GM18909 (cell line): ENCODE data around the gene DRC3.

Experiments used
- ATAC-seq: cut with Tn5 transposase; IDR thresholded peaks from one replicate; pipeline ENCODE4 v1.9.1; 2021; ENCODE audit warnings: mild to moderate bottlenecking; ENCODE audit not compliant: unreplicated experiment, poor library complexity

Gene DRC3

GRCh38 chr17:18039535-18040260 is 67.0 kb downstream of the DRC3 start:
- peak; percentile 6 for ATAC-seq

DNA sequence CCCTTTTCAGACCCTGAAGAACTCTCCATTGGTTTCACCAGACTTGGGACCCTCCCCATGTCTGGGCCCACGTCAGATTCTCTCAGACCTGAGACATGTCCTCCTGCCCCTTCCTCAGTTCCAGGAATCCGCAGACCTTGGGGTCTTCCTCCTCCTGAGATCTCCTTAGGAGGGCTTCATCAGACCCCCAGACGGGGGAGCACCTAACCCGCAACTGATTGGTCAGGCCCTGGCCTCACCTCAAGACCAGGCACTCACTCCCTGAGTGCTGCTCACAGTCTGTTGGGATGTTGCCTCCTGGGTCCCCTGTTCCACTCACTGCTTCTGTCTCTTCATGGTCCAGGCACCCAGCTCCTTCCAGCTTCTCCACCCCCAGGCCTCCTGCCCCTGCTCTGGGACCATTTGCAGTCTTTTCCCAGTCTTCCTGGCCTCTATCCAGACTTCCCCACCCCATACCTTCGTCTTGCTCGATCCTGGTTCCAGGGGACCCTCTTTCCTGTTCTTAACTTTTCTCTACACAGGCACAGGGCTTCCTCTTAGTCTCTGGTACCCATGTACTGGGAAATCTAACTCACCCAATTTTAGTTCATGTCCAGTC is 67.7 kb downstream of the DRC3 start:
- no peak for ATAC-seq

- ATAC-seq: no peak
Measured at GRCh38 chr17:18041776-18042175, 69.1 kb downstream of the DRC3 start.

DNA sequence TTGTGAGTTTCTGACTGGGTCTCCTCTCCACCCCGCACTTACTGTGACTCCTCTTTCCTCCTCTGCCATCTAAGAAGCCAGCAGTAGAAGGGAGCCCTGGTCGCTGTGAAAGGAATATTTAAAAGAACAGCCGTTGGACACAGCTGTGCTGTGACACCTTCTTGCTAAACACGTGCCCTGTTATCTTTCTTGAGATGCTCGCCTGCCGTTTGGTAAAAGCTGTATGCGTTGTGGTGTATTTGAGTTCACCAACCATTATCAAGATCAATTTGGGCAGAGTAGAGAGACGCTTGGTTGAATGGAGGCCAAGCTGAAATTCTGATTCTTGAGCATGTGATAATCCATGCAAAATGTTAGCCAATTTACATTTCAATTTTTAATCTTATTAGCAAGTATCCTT is 70.3 kb downstream of the DRC3 start:
- ATAC-seq: no peak

DNA sequence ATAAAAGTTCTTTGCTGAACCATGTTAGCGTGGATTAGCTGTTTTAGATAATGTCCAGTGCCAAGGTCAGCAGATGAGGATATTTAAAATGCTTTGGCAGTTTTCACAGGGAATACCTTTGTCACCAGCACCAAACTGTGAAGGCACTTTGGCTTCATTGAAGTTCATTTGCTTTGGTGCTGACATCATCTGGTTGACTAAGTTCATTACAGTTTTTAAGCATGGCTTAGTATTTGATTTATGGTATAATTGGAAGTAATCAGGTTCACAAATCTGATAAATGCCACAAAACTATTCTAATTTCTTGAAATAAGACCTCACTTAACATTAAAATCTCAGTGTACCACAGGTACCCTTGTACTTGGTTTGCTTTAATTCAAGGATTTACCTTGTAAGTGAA is 70.8 kb downstream of the DRC3 start:
- no peak for ATAC-seq

- no peak for ATAC-seq
Measured at GRCh38 chr17:18044609-18045008, 71.9 kb downstream of the DRC3 start.

GRCh38 chr17:18045691-18046350 is 73.2 kb downstream of the DRC3 start:
- ATAC-seq: no peak

DNA sequence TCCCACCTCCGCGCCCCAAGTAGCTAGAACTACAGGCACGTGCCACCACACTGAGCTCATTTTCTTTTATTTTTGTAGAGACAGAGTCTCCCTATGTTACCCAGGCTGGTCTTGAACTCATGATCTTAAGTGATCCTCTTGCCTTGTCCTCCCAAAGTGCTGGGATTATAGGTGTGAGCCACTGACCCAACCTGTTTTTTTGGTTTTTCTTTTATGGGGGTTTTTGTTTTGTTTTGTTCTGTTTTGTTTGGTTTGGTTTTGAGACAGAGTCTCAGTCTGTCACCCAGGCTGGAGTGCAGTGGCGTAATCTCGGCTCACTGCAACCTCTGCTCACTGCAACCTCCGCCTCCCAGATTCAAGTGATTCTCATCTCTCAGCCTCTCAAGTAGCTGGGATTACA is 82.9 kb downstream of the DRC3 start:
- no peak for ATAC-seq

- ATAC-seq: no peak
Measured at GRCh38 chr17:18056214-18056613, 83.6 kb downstream of the DRC3 start.

GRCh38 chr17:18059283-18059682 is 86.6 kb downstream of the DRC3 start:
- no peak for ATAC-seq

DNA sequence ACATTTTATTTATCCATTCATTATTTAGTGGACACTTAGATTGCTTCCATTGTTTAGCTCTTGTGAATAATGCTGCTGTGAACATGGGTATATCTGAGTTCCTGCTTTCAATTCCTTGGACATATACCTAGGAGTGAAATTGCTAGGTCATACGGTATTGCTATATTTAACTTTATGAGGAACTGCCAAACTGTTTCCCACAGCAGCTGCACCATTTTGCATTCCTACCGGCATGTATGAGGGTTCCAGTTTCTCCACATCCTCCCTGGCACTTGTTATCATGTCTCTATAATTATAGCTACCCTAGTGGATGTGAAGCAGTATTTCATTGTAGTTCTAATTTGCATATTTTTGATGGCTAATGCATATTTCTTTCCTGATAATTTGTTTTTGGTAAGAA is 91.4 kb downstream of the DRC3 start:
- ATAC-seq: no peak

GRCh38 chr17:18065546-18065945 is 92.9 kb downstream of the DRC3 start:
- ATAC-seq: no peak
